PC-3 (cell line): ENCODE measurements around the gene RNLS.

Experiments
- EZH2 ChIP-seq: fragments of 300-600 bp; sonication (generic); IDR thresholded peaks from one replicate; pipeline ENCODE4 v1.6.1; 2017; ENCODE audit warnings: antibody characterized with exemption, mild to moderate bottlenecking, low read length; ENCODE audit not compliant: unreplicated experiment
- EZH2phosphoT487 ChIP-seq: fragments of 300-600 bp; sonication (generic); IDR thresholded peaks from 2 replicates; pipeline ENCODE4 v1.6.1; 2018; ENCODE audit warnings: mild to moderate bottlenecking, antibody characterized with exemption, low read length, borderline replicate concordance
- TF ChIP-seq, protein P1 (sequence below): fragments of 300-600 bp; sonication (generic); conservative IDR thresholded peaks from 2 replicates; pipeline ENCODE4 v1.5.1; 2017; ENCODE audit warnings: antibody characterized with exemption, low read depth, mild to moderate bottlenecking, low read length

DNA sequence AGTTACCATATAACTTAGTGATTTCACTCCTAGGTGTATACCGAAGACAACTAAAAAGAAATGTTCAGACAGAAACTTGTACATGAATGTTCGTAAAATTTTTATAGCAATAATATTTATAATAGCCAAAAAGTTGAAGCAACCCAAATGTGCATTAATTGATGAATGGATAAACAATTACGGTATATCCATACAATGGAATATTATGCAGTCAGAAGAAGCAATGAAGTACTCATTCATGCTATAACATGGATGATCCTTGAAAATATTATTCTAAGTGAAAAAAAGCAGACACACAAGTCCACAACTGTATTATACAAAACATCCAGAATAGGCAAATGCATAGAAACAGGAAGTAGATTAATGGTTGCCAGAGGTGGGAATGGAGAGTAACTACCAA, 183.9 kb downstream of the RNLS start:
- TF ChIP-seq, protein P1, sequence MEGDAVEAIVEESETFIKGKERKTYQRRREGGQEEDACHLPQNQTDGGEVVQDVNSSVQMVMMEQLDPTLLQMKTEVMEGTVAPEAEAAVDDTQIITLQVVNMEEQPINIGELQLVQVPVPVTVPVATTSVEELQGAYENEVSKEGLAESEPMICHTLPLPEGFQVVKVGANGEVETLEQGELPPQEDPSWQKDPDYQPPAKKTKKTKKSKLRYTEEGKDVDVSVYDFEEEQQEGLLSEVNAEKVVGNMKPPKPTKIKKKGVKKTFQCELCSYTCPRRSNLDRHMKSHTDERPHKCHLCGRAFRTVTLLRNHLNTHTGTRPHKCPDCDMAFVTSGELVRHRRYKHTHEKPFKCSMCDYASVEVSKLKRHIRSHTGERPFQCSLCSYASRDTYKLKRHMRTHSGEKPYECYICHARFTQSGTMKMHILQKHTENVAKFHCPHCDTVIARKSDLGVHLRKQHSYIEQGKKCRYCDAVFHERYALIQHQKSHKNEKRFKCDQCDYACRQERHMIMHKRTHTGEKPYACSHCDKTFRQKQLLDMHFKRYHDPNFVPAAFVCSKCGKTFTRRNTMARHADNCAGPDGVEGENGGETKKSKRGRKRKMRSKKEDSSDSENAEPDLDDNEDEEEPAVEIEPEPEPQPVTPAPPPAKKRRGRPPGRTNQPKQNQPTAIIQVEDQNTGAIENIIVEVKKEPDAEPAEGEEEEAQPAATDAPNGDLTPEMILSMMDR = no peak
- no peak for TF ChIP-seq EZH2phosphoT487
- no peak for TF ChIP-seq EZH2
